HEK293 (cell line): ENCODE results near the gene CACNA1C.

Experiments used
- CTCF ChIA-PET: fragments of 350-600 bp; formaldehyde crosslinking; extraction: SDS; loops from one replicate; lab custom pipeline; 2021; ENCODE audit warnings: antibody characterized with exemption; lab: Yijun Ruan, JAX
- POLR2A ChIA-PET: fragments of 300-600 bp; formaldehyde crosslinking; extraction: SDS; loops from one replicate; lab custom pipeline; 2020; ENCODE audit warnings: antibody characterized with exemption, inconsistent platforms; lab: Yijun Ruan, JAX
- H3K27ac ChIP-seq: fragments of 200-500 bp; sonication (Bioruptor generic); 2 replicates; pipeline ENCODE4 v1.5.1; 2014; ENCODE audit warnings: low read depth, low read length, control low read depth, inconsistent platforms; ENCODE audit errors: extremely low read depth
- H3K36me3 ChIP-seq, 2 experiments: fragments of 200-500 bp in 1 of 2; sonication (Bioruptor generic) in 1 of 2; 1 replicate in 1 of 2; 2 replicates in 1 of 2; pipeline ENCODE4 v1.5.1; 2014 to 2017; ENCODE audit warnings: inconsistent platforms in 2 of 2, low read length in 2 of 2; ENCODE audit not compliant: control insufficient read depth in 2 of 2, insufficient read depth in 1 of 2
- H3K4me1 ChIP-seq: fragments of 200-500 bp; sonication (Bioruptor generic); 2 replicates; pipeline ENCODE4 v1.5.1; 2014; ENCODE audit warnings: mild to moderate bottlenecking, low read length, inconsistent platforms; ENCODE audit not compliant: control insufficient read depth, insufficient read depth
- H3K4me3 ChIP-seq: 2 replicates; pipeline ENCODE4 v1.5.1; 2011; ENCODE audit warnings: low read depth, mild to moderate bottlenecking, control low read depth, low read length, moderate library complexity
- H3K9me3 ChIP-seq: fragments of 200-500 bp; sonication (Bioruptor generic); 2 replicates; pipeline ENCODE4 v1.5.1; 2014; ENCODE audit warnings: low read depth, low read length, inconsistent platforms; ENCODE audit not compliant: control insufficient read depth, insufficient read depth
- CTCF ChIP-seq: fragments of 450-650 bp; formaldehyde crosslinking; IDR thresholded peaks from 2 replicates; pipeline ENCODE4 v1.5.1; 2016; ENCODE audit warnings: missing biosample characterization, missing genetic modification characterization
- HOXC10 ChIP-seq: sonication (generic); formaldehyde crosslinking; IDR thresholded peaks from 2 replicates; pipeline ENCODE4 v1.8.1; 2023; ENCODE audit warnings: mild to moderate bottlenecking, missing genetic modification reagents
- KLF10 ChIP-seq: fragments of 450-650 bp; IDR thresholded peaks from 2 replicates; pipeline ENCODE4 v1.5.1; 2018; ENCODE audit warnings: missing biosample characterization, mild to moderate bottlenecking, missing genetic modification characterization
- MYNN ChIP-seq: fragments of 450-650 bp; formaldehyde crosslinking; IDR thresholded peaks from 2 replicates; pipeline ENCODE4 v1.5.1; 2016; ENCODE audit warnings: missing biosample characterization, missing genetic modification characterization, borderline replicate concordance
- PRDM4 ChIP-seq: fragments of 450-650 bp; formaldehyde crosslinking; IDR thresholded peaks from 2 replicates; pipeline ENCODE4 v1.5.1; 2017; ENCODE audit warnings: missing biosample characterization, missing genetic modification characterization
- ZBTB10 ChIP-seq: fragments of 450-650 bp; formaldehyde crosslinking; IDR thresholded peaks from 2 replicates; pipeline ENCODE4 v1.5.1; 2016; ENCODE audit warnings: missing biosample characterization, missing genetic modification characterization
- ZBTB11 ChIP-seq: fragments of 450-650 bp; formaldehyde crosslinking; conservative IDR thresholded peaks from 2 replicates; pipeline ENCODE4 v1.5.1; 2016; ENCODE audit warnings: low read depth, missing biosample characterization, missing genetic modification characterization
- ZBTB44 ChIP-seq: fragments of 450-650 bp; IDR thresholded peaks from 2 replicates; pipeline ENCODE4 v1.5.1; 2018; ENCODE audit warnings: missing biosample characterization, mild to moderate bottlenecking, missing genetic modification characterization
- ZFP69B ChIP-seq: fragments of 450-650 bp; formaldehyde crosslinking; IDR thresholded peaks from 2 replicates; pipeline ENCODE4 v1.5.1; 2016; ENCODE audit warnings: missing biosample characterization, missing genetic modification characterization
- ZNF112 ChIP-seq: fragments of 450-650 bp; formaldehyde crosslinking; IDR thresholded peaks from 2 replicates; pipeline ENCODE4 v1.5.0; 2017; ENCODE audit warnings: missing biosample characterization, missing genetic modification characterization
- ZNF18 ChIP-seq: fragments of 450-650 bp; formaldehyde crosslinking; IDR thresholded peaks from 2 replicates; pipeline ENCODE4 v1.5.1; 2016; ENCODE audit warnings: missing biosample characterization, missing genetic modification characterization
- ZNF544 ChIP-seq: fragments of 450-650 bp; formaldehyde crosslinking; IDR thresholded peaks from 2 replicates; pipeline ENCODE4 v1.5.0; 2017; ENCODE audit warnings: missing biosample characterization, missing genetic modification characterization
- ZNF555 ChIP-seq: fragments of 450-650 bp; formaldehyde crosslinking; conservative IDR thresholded peaks from 2 replicates; pipeline ENCODE4 v1.5.1; 2017; ENCODE audit warnings: missing biosample characterization, mild to moderate bottlenecking, missing genetic modification characterization, inconsistent platforms
- ZNF654 ChIP-seq: fragments of 450-650 bp; formaldehyde crosslinking; IDR thresholded peaks from 2 replicates; pipeline ENCODE4 v1.5.1; 2016; ENCODE audit warnings: low read depth, missing biosample characterization, missing genetic modification characterization
- TF ChIP-seq, protein P1 (sequence below): fragments of 450-650 bp; formaldehyde crosslinking; IDR thresholded peaks from 2 replicates; pipeline ENCODE4 v1.5.1; 2016; ENCODE audit warnings: missing biosample characterization, missing genetic modification characterization

The CACNA1C gene

DNA sequence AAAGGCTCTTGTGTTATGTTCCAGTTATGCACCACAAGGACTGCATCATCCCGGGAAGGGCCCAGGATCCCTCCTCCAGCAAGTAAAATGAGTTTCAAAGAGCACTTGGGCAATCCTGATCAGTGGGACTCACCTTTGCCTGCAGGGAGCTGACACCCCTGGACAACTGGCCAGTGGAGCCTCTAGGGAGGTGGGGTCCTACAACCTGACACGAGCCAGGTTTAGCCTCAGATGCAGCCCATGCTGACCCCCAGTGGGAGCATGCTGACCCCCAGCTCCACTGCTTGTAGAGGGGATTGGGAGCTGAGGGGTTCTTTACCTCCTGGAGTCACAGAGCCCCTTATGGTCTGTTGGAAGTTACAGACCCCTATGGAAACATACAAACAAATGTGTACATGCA, 365.8 kb downstream of the CACNA1C start:
- CTCF ChIA-PET, result interaction anchor here (0.6 kb wide), 1 partner anchor 85 kb away, joined by 3 read pairs; no protein-coding TSS in a partner anchor
- Histone ChIP-seq H3K4me3 (no peak overlapping the region), H3K9me3 (no peaks in the 10 kb centered on the region), H3K4me1 (no peaks in the 10 kb centered on the region)
- TF ChIP-seq ZNF112 (tag by site-specific recombination) (no peak), ZBTB10 (no peak), ZNF18 (tag by site-specific recombination) (no peak), KLF10 (tag by site-specific recombination) (no peak), MYNN (tag by site-specific recombination) (no peak), HOXC10 (CRISPR knock-in tag) (no peak), ZNF555 (tag by site-specific recombination) (no peak), PRDM4 (tag by site-specific recombination) (no peak), ZNF654 (tag by site-specific recombination) (no peak)
- TF ChIP-seq, all 188 proteins: peak for 0
- POLR2A ChIA-PET, result no interaction called here
- Histone ChIP-seq H3K36me3 (no peaks in the 10 kb centered on the region), H3K27ac (no peak overlapping the region)

DNA sequence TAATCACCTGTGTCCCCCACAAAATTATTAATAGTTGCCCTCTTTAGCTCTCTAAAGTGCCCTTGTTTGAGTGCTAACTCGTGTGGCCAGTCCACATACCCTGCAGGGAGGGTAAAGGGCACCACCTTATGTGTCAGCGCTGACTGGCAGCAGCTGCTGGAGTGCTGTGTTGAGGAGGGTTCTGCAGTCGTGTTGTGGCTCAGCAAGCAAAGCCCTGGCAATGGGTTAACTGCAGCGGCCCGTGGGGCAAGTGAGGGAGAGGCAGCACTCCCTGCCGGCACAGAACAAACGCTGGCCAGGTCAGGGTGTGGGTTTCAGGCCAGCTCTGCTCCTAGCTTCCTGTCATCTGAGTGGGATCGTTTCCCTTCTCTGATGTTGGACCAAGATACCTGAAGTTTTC, 369.8 kb downstream of the CACNA1C start:
- ChIA-PET POLR2A (no interaction called here), CTCF (interaction anchor here (0.5 kb wide), 1 partner anchor 18 kb away, joined by 3 read pairs; no protein-coding TSS in a partner anchor)
- TF ChIP-seq ZNF544 (tag by site-specific recombination), result no peak
- TF ChIP-seq ZFP69B (tag by site-specific recombination), result no peak
- TF ChIP-seq CTCF (tag by site-specific recombination), result no peak
- no peak for TF ChIP-seq ZBTB11
- TF ChIP-seq, protein P1, sequence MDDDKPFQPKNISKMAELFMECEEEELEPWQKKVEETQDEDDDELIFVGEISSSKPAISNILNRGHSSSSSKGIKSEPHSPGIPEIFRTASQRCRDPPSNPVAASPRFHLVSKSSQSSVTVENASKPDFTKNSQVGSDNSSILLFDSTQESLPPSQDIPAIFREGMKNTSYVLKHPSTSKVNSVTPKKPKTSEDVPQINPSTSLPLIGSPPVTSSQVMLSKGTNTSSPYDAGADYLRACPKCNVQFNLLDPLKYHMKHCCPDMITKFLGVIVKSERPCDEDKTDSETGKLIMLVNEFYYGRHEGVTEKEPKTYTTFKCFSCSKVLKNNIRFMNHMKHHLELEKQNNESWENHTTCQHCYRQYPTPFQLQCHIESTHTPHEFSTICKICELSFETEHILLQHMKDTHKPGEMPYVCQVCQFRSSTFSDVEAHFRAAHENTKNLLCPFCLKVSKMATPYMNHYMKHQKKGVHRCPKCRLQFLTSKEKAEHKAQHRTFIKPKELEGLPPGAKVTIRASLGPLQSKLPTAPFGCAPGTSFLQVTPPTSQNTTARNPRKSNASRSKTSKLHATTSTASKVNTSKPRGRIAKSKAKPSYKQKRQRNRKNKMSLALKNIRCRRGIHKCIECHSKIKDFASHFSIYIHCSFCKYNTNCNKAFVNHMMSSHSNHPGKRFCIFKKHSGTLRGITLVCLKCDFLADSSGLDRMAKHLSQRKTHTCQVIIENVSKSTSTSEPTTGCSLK (tag by site-specific recombination), result no peak
- TF ChIP-seq ZBTB44 (tag by site-specific recombination), result no peak

More for the DNA sequence above, 369.8 kb downstream of the CACNA1C start:
- Histone ChIP-seq H3K36me3 (no peaks in the 10 kb centered on the region), H3K4me1 (no peaks in the 10 kb centered on the region), H3K27ac (no peak overlapping the region), H3K4me3 (no peak overlapping the region), H3K9me3 (no peaks in the 10 kb centered on the region)
